ENCODE data around the gene ATP5PB. TPM values are rescaled to one million over a fixed set of nuclear protein-coding genes. Genes with fewer than 3 reads are reported as not detected.

ATP5PB gene
- total RNA-seq, 2 experiments from 2014 or later: 286 to 303 TPM

DNA sequence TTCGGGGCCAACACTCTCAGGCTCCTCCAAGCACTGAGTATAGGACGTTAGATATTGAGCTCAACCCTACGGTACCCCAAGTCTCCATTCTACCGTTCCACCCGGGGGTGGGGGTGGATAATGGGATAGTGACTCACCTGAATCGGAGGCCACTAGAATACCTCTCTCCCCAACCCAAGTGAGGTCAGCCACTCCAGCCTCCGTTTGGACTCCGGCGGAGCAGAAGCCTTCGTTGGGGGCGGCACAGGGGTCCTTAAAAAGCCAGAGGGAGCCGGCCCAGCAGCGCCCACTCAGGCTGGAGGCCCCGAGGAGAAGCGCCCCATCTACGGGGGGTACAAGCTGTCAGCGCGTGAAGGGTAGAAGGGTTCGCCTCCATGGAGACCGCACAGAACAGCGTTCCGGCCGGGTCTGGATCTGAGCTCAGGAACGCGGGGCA, 764 bp upstream of the ATP5PB start:
- peaks cover 86% of the 10 kb centered on the region for H3K79me2 ChIP-seq (ENCODE audit: insufficient read depth, low read depth, low read length)
- H2AFZ ChIP-seq (ENCODE audit: low read length): peak overlapping the region; percentile 34; the same call in 1 of the 2 replicates
- intact Hi-C loops (cut with micrococcal nuclease; ENCODE audit: unreplicated experiment): loop anchor here (2.0 to 10.0 kb wide), 2 partner anchors 58 to 104 kb away; no protein-coding TSS in a partner anchor
- peak; percentile 23 for DNase-seq (ENCODE audit: low spot score)
- ChIA-PET CTCF (ENCODE audit: unreplicated experiment) (interaction anchor here (0.6 kb wide), 2 partner anchors 8 to 254 kb away, joined by 8 read pairs; no protein-coding TSS in a partner anchor), POLR2A (interaction anchor here (0.6 to 2.3 kb wide), 10 partner anchors 8 to 306 kb away, joined by 3 to 10 read pairs (median 3); no protein-coding TSS in a partner anchor)
- peaks cover 23% of the 10 kb centered on the region; the same call in 1 of the 2 replicates for H4K20me1 ChIP-seq (ENCODE audit: insufficient read depth, low read length)
- H3K9me2 ChIP-seq (ENCODE audit: insufficient read depth, low read length): no peaks in the 10 kb centered on the region
- H3K27ac ChIP-seq (ENCODE audit: low read depth, low read length, poor library complexity, severe bottlenecking): peak overlapping the region; percentile 18
- BruUV-seq (replicated peaks): no TSS peak
- no peaks in the 10 kb centered on the region for H3K9me3 ChIP-seq (ENCODE audit: low read length)
- TF ChIP-seq EZH2phosphoT487 (IDR thresholded peaks at IDR 0.05; ENCODE audit: borderline replicate concordance, low read depth, low read length): no peak
- no peak for TF ChIP-seq CTCF (conservative IDR thresholded peaks at IDR 0.05; ENCODE audit: low read length)
- peaks cover 32% of the 10 kb centered on the region for H3K4me1 ChIP-seq (ENCODE audit: insufficient read depth, low read length, poor library complexity, severe bottlenecking)
- peak overlapping the region; percentile 88 for H3K4me2 ChIP-seq (ENCODE audit: low read length)
- H3K36me3 ChIP-seq (ENCODE audit: insufficient read depth, low read length): peaks cover 80% of the 10 kb centered on the region
- H3K4me3 ChIP-seq (ENCODE audit: low read depth, low read length, poor library complexity, severe bottlenecking): peak overlapping the region; percentile 98

- Histone ChIP-seq H3K9me2 (ENCODE audit: insufficient read depth, low read length) (no peaks in the 10 kb centered on the region), H3K9me3 (ENCODE audit: low read length) (no peaks in the 10 kb centered on the region), H3K4me1 (ENCODE audit: insufficient read depth, low read length, poor library complexity, severe bottlenecking) (peaks cover 36% of the 10 kb centered on the region), H2AFZ (ENCODE audit: low read length) (peak overlapping the region; percentile 59; the same call in 1 of the 2 replicates), H3K79me2 (ENCODE audit: insufficient read depth, low read depth, low read length) (peaks cover 95% of the 10 kb centered on the region), H3K4me2 (ENCODE audit: low read length) (peak overlapping the region; percentile 89), H3K4me3 (ENCODE audit: low read depth, low read length, poor library complexity, severe bottlenecking) (peak overlapping the region; percentile 98), H3K36me3 (ENCODE audit: insufficient read depth, low read length) (peaks cover 80% of the 10 kb centered on the region), H4K20me1 (ENCODE audit: insufficient read depth, low read length) (peaks cover 23% of the 10 kb centered on the region; the same call in 1 of the 2 replicates), H3K27ac (ENCODE audit: low read depth, low read length, poor library complexity, severe bottlenecking) (peak overlapping the region; percentile 39)
- intact Hi-C loops (cut with micrococcal nuclease; ENCODE audit: unreplicated experiment): loop anchor here (1.0 to 10.0 kb wide), 3 partner anchors 43 to 105 kb away; no protein-coding TSS in a partner anchor
- BruUV-seq (replicated peaks): no TSS peak
- no peak for TF ChIP-seq CTCF (conservative IDR thresholded peaks at IDR 0.05; ENCODE audit: low read length)
- TF ChIP-seq EZH2phosphoT487 (IDR thresholded peaks at IDR 0.05; ENCODE audit: borderline replicate concordance, low read depth, low read length): no peak
- CTCF ChIA-PET (ENCODE audit: unreplicated experiment): interaction anchor here (0.6 kb wide), 1 partner anchor 288 kb away, joined by 3 read pairs; no protein-coding TSS in a partner anchor
- POLR2A ChIA-PET: interaction anchor here (0.6 to 1.2 kb wide), 3 partner anchors 15 to 579 kb away, joined by 3 to 6 read pairs (median 4); no protein-coding TSS in a partner anchor
- no peak for DNase-seq (ENCODE audit: low spot score)
Measured at GRCh38 chr1:111449703-111450017, 396 bp downstream of the ATP5PB start.

DNA sequence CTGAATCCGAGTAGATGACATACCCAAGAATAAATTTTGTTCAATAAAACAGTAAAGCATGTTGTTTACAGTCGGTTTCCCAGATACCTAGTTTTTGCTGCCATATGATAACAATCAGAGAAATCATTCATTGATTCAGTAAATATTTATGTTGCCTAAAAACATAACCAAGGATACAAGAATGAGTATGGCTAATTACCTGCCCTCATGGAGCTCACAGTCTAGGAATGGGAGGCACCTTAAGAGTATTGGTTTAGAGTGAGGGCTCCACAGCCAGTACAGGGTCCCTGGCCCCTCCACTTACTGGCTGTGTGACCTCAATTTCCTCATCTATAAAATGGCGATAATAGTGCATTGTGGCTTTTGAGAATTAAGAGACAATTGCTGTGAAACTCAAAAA, 921 bp downstream of the ATP5PB start:
- POLR2A ChIA-PET: interaction anchor here (0.6 to 1.2 kb wide), 3 partner anchors 15 to 579 kb away, joined by 3 to 6 read pairs (median 4); no protein-coding TSS in a partner anchor
- no TSS peak for BruUV-seq (replicated peaks)

More for the DNA sequence above, 921 bp downstream of the ATP5PB start:
- peak overlapping the region; percentile 39 for H3K27ac ChIP-seq (ENCODE audit: low read depth, low read length, poor library complexity, severe bottlenecking)
- intact Hi-C loops (cut with micrococcal nuclease; ENCODE audit: unreplicated experiment): no loop called here
- CTCF ChIA-PET (ENCODE audit: unreplicated experiment): no interaction called here
- H3K9me2 ChIP-seq (ENCODE audit: insufficient read depth, low read length): no peaks in the 10 kb centered on the region
- peaks cover 22% of the 10 kb centered on the region; the same call in 1 of the 2 replicates for H4K20me1 ChIP-seq (ENCODE audit: insufficient read depth, low read length)
- TF ChIP-seq EZH2phosphoT487 (IDR thresholded peaks at IDR 0.05; ENCODE audit: borderline replicate concordance, low read depth, low read length) (no peak), CTCF (conservative IDR thresholded peaks at IDR 0.05; ENCODE audit: low read length) (no peak)
- no peak for DNase-seq (ENCODE audit: low spot score)
- H3K36me3 ChIP-seq (ENCODE audit: insufficient read depth, low read length): peaks cover 80% of the 10 kb centered on the region
- no peaks in the 10 kb centered on the region for H3K9me3 ChIP-seq (ENCODE audit: low read length)
- H3K4me1 ChIP-seq (ENCODE audit: insufficient read depth, low read length, poor library complexity, severe bottlenecking): peaks cover 41% of the 10 kb centered on the region
- H3K4me3 ChIP-seq (ENCODE audit: low read depth, low read length, poor library complexity, severe bottlenecking): peak overlapping the region; percentile 98
- H3K4me2 ChIP-seq (ENCODE audit: low read length): peak overlapping the region; percentile 89
- peaks cover 95% of the 10 kb centered on the region for H3K79me2 ChIP-seq (ENCODE audit: insufficient read depth, low read depth, low read length)
- H2AFZ ChIP-seq (ENCODE audit: low read length): peak overlapping the region; percentile 59; the same call in 1 of the 2 replicates
